OCI-LY7 (cell line): ENCODE measurements around the gene TMED8. TPM values are rescaled to one million over a fixed set of nuclear protein-coding genes. Genes with fewer than 3 reads are reported as not detected.

Source experiments
- BruUV-seq: library from RNA; stranded (reverse); fragments of 400-500 nt; replicated peaks from 2 replicates; lab custom pipeline; 2021; lab: Mats Ljungman, UMichigan
- CTCF ChIA-PET: fragments of 300-600 bp; sonication (Branson Sonifier 250); formaldehyde crosslinking; loops from one replicate; lab custom pipeline; 2022; ENCODE audit warnings: antibody characterized with exemption; ENCODE audit not compliant: unreplicated experiment; lab: Charles Lee
- POLR2A ChIA-PET: fragments of 300-600 bp; sonication (Branson Sonifier 250); formaldehyde crosslinking; loops from one replicate; lab custom pipeline; 2022; ENCODE audit warnings: antibody characterized with exemption; lab: Charles Lee
- DNase-seq: peaks from one replicate; pipeline ENCODE4 v3.0.0-alpha.2; 2015; ENCODE audit warnings: low spot score
- H2AFZ ChIP-seq: fragments of 200-600 bp; sonication (generic), shearing (Covaris generic); 2 replicates; pipeline ENCODE4 v1.6.1; 2014; ENCODE audit warnings: mild to moderate bottlenecking, antibody characterized with exemption, low read length, moderate library complexity
- H3K27ac ChIP-seq: fragments of 200-600 bp; sonication (generic); 2 replicates; pipeline ENCODE4 v1.5.1; 2014; ENCODE audit warnings: mixed run types, low read depth, mild to moderate bottlenecking, moderate library complexity, low read length, inconsistent platforms; ENCODE audit not compliant: poor library complexity, severe bottlenecking
- H3K36me3 ChIP-seq: fragments of 200-600 bp; sonication (generic); 2 replicates; pipeline ENCODE4 v1.6.1; 2014; ENCODE audit warnings: mild to moderate bottlenecking, antibody characterized with exemption, low read length, moderate library complexity, mixed read lengths; ENCODE audit not compliant: insufficient read depth
- H3K4me1 ChIP-seq: fragments of 200-600 bp; sonication (generic); 2 replicates; pipeline ENCODE4 v1.5.1; 2014; ENCODE audit warnings: mild to moderate bottlenecking, low read length; ENCODE audit not compliant: insufficient read depth, poor library complexity, severe bottlenecking
- H3K4me2 ChIP-seq: fragments of 200-600 bp; sonication (generic); 2 replicates; pipeline ENCODE4 v1.6.1; 2014; ENCODE audit warnings: mild to moderate bottlenecking, low read length
- H3K4me3 ChIP-seq: fragments of 200-600 bp; sonication (generic); 2 replicates; pipeline ENCODE4 v1.5.1; 2014; ENCODE audit warnings: mild to moderate bottlenecking, low read depth, low read length; ENCODE audit not compliant: poor library complexity, severe bottlenecking
- H3K79me2 ChIP-seq: fragments of 200-600 bp; sonication (generic); 2 replicates; pipeline ENCODE4 v1.6.1; 2016; ENCODE audit warnings: low read depth, mild to moderate bottlenecking, low read length, moderate library complexity, mixed read lengths; ENCODE audit not compliant: insufficient read depth
- H3K9me2 ChIP-seq: fragments of 200-600 bp; sonication (generic); 2 replicates; pipeline ENCODE4 v1.6.1; 2016; ENCODE audit warnings: mild to moderate bottlenecking, low read length, mixed read lengths; ENCODE audit not compliant: insufficient read depth
- H3K9me3 ChIP-seq: fragments of 200-600 bp; sonication (generic); 2 replicates; pipeline ENCODE4 v1.6.1; 2014; ENCODE audit warnings: mild to moderate bottlenecking, mixed run types, low read length, mixed read lengths
- H4K20me1 ChIP-seq: fragments of 200-600 bp; sonication (generic); 2 replicates; pipeline ENCODE4 v1.6.1; 2014; ENCODE audit warnings: mild to moderate bottlenecking, antibody characterized with exemption, low read length, moderate library complexity, mixed read lengths; ENCODE audit not compliant: insufficient read depth
- EZH2phosphoT487 ChIP-seq: fragments of 200-600 bp; sonication (generic); IDR thresholded peaks from 2 replicates; pipeline ENCODE4 v1.6.1; 2018; ENCODE audit warnings: low read depth, borderline replicate concordance, mild to moderate bottlenecking, mixed run types, antibody characterized with exemption, low read length, moderate library complexity, mixed read lengths
- intact Hi-C: fragments of 100-400 bp; cut with micrococcal nuclease; formaldehyde crosslinking; loops from one replicate; pipeline ENCODE4 v1.10.0; 2022; ENCODE audit not compliant: unreplicated experiment
- total RNA-seq, 2 experiments: library from RNA; depleted of rRNA in 1 of 2; stranded (reverse); fragments of >200 nt in 1 of 2; shearing (Covaris generic) in 1 of 2; gene quantifications; 2 replicates each; pipeline ENCODE4 v1.2.3, GENCODE V29; 2014 to 2022
- TF ChIP-seq, protein P1 (sequence below): fragments of 200-600 bp; sonication (generic); conservative IDR thresholded peaks from 2 replicates; pipeline ENCODE4 v1.5.1; 2014; ENCODE audit warnings: mild to moderate bottlenecking, antibody characterized with exemption, low read length, moderate library complexity, mixed read lengths

The TMED8 gene
- total RNA-seq, 2 experiments from 2014 or later: 21.9 to 45.4 TPM

DNA sequence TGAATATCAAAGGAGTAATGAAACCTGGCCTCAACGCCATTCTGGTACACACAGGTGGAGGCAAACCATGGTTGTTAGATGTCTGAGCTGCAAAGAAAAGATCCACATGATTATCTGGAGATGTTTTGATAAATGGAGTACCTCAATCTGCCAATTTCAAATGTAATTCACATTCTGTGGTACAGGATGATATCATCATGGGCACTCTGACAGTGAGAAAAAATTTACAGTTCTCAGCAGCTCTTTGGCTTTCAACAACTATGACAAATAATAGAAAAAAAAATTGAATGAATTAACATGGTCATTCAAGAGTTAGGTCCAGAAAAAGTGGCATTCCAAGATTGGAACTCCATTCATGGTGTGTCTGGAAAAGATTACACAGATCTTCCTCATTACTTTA lies 17.3 kb downstream of the TMED8 start:
- TF ChIP-seq, protein P1, sequence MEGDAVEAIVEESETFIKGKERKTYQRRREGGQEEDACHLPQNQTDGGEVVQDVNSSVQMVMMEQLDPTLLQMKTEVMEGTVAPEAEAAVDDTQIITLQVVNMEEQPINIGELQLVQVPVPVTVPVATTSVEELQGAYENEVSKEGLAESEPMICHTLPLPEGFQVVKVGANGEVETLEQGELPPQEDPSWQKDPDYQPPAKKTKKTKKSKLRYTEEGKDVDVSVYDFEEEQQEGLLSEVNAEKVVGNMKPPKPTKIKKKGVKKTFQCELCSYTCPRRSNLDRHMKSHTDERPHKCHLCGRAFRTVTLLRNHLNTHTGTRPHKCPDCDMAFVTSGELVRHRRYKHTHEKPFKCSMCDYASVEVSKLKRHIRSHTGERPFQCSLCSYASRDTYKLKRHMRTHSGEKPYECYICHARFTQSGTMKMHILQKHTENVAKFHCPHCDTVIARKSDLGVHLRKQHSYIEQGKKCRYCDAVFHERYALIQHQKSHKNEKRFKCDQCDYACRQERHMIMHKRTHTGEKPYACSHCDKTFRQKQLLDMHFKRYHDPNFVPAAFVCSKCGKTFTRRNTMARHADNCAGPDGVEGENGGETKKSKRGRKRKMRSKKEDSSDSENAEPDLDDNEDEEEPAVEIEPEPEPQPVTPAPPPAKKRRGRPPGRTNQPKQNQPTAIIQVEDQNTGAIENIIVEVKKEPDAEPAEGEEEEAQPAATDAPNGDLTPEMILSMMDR: no peak
- TF ChIP-seq EZH2phosphoT487: no peak
- Histone ChIP-seq H3K9me3 (peaks cover 14% of the 10 kb centered on the region; the same call in 1 of the 2 replicates), H3K27ac (no peak overlapping the region), H3K9me2 (no peaks in the 10 kb centered on the region), H4K20me1 (no peaks in the 10 kb centered on the region), H3K79me2 (peaks cover 79% of the 10 kb centered on the region), H3K4me1 (peaks cover 16% of the 10 kb centered on the region), H2AFZ (no peak overlapping the region), H3K36me3 (peaks cover 59% of the 10 kb centered on the region), H3K4me3 (no peak overlapping the region), H3K4me2 (no peak overlapping the region)
- POLR2A ChIA-PET: interaction anchor here (0.6 to 1.2 kb wide), 2 partner anchors 18 to 19 kb away, joined by 3 to 5 read pairs; partner anchors contain the start of genes SAMD15 and TMED8
- BruUV-seq: no TSS peak
- intact Hi-C loops: no loop called here
- CTCF ChIA-PET: no interaction called here
- no peak for DNase-seq

DNA sequence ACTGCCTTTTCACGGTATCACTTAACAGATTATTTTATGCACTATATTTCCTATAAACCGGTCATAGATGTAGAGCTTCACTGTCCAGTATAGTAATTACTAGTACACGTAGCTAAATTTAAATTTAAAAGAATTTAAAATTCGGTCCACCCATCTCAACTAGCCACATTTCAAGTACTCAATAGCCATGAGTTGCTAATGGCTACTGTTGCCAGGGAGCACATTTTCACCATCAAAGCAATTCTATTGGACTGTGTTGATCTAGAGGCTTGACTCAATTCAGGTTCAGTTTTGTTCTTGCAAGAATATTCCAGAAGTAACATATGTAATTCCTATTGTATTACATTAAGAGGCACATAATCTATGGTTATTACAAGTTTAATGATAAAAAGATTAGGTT lies 20.0 kb downstream of the TMED8 start:
- peaks cover 60% of the 10 kb centered on the region for H3K79me2 ChIP-seq
- POLR2A ChIA-PET: interaction anchor here (0.5 to 1.6 kb wide), 4 partner anchors 11 to 262 kb away, joined by 3 to 6 read pairs (median 4); no protein-coding TSS in a partner anchor

DNA sequence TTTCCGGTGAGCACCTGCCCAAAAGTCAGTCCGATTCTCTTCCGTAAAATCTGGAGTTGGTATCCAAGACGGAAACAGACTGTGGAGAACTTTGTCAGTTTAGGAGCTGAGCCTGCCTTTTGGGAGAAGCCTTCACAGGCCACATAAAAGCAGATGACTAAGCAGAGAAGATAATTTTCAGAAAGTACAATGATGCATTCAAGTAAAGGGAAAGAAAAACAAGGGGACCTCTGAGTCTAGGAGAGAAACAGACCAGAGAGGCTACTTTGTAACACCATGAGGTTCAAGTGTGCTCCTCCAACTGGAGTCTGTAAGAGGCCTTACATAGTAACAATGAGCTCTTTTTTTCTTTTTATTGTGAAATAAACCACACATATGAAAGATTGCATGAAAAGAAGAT lies 21.1 kb downstream of the TMED8 start:
- H3K27ac ChIP-seq: no peak overlapping the region
- ChIA-PET POLR2A (interaction anchor here (1.1 kb wide), 1 partner anchor 9 kb away, joined by 4 read pairs; no protein-coding TSS in a partner anchor), CTCF (no interaction called here)
- no peaks in the 10 kb centered on the region for H3K9me3 ChIP-seq
- H2AFZ ChIP-seq: no peak overlapping the region
- peaks cover 52% of the 10 kb centered on the region; the same call in 1 of the 2 replicates for H3K79me2 ChIP-seq
- no TSS peak for BruUV-seq
- intact Hi-C loops: no loop called here
- H3K4me2 ChIP-seq: no peak overlapping the region
- no peak for DNase-seq
- H3K4me1 ChIP-seq: peaks cover 6% of the 10 kb centered on the region
- no peaks in the 10 kb centered on the region for H4K20me1 ChIP-seq
- no peaks in the 10 kb centered on the region for H3K9me2 ChIP-seq
- H3K36me3 ChIP-seq: peaks cover 41% of the 10 kb centered on the region
- TF ChIP-seq EZH2phosphoT487: no peak
- TF ChIP-seq, protein P1: no peak
- no peak overlapping the region for H3K4me3 ChIP-seq

More for the DNA sequence above, 20.0 kb downstream of the TMED8 start:
- BruUV-seq: no TSS peak
- intact Hi-C loops: no loop called here
- no peak overlapping the region for H3K27ac ChIP-seq
- CTCF ChIA-PET: no interaction called here
- no peaks in the 10 kb centered on the region for H3K9me2 ChIP-seq
- H2AFZ ChIP-seq: no peak overlapping the region
- TF ChIP-seq, protein P1: no peak
- TF ChIP-seq EZH2phosphoT487: no peak
- no peaks in the 10 kb centered on the region for H4K20me1 ChIP-seq
- H3K9me3 ChIP-seq: peaks cover 8% of the 10 kb centered on the region; the same call in 1 of the 2 replicates
- H3K4me3 ChIP-seq: no peak overlapping the region
- peaks cover 44% of the 10 kb centered on the region for H3K36me3 ChIP-seq
- H3K4me2 ChIP-seq: no peak overlapping the region
- no peak for DNase-seq
- peaks cover 16% of the 10 kb centered on the region for H3K4me1 ChIP-seq
